ENCODE measurements around the gene GET3.

DNA sequence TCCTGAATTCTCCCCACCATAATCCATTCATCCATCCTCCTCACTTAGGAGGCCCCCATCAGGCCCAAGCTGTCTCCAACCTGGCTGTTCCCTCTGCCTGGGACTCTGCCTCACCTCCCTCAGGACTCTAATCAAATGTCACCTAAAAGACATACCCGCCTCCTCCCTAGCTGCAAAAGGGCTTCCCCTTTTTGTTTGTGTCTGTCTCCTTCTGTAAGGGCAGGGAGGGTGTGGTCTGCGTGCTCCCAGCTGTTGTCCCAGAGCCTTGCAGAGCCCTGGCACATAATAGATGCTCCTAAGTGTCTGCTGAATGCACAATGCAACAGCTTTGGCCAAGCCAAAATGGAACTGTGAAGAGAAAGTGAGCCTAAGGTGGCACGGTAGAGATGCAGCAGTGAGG, 7.2 kb upstream of the GET3 start:
- TF ChIP-seq, protein P1, sequence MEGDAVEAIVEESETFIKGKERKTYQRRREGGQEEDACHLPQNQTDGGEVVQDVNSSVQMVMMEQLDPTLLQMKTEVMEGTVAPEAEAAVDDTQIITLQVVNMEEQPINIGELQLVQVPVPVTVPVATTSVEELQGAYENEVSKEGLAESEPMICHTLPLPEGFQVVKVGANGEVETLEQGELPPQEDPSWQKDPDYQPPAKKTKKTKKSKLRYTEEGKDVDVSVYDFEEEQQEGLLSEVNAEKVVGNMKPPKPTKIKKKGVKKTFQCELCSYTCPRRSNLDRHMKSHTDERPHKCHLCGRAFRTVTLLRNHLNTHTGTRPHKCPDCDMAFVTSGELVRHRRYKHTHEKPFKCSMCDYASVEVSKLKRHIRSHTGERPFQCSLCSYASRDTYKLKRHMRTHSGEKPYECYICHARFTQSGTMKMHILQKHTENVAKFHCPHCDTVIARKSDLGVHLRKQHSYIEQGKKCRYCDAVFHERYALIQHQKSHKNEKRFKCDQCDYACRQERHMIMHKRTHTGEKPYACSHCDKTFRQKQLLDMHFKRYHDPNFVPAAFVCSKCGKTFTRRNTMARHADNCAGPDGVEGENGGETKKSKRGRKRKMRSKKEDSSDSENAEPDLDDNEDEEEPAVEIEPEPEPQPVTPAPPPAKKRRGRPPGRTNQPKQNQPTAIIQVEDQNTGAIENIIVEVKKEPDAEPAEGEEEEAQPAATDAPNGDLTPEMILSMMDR (conservative IDR thresholded peaks at IDR 0.05; ENCODE audit: low read length), result no peak
- no peak for TF ChIP-seq EZH2phosphoT487 (IDR thresholded peaks at IDR 0.05; ENCODE audit: borderline replicate concordance)

Data from Loucy (cell line).